ENCODE measurements around the gene TIFAB.
A peak's percentile ranks its signal among the peaks of the same experiment; 100 is the strongest.

The TIFAB gene

GRCh38 chr5:135422419-135422818 lies 29.7 kb downstream of the TIFAB start:
- Mint-ChIP-seq H3K9me3 (no peaks in the 10 kb centered on the region), H3K36me3 (ENCODE audit: low read depth) (no peaks in the 10 kb centered on the region), H3K27ac (no peak overlapping the region), H3K4me3 (no peak overlapping the region), H3K4me1 (ENCODE audit: low read depth) (peaks cover 18% of the 10 kb centered on the region), H3K27me3 (ENCODE audit: low read depth) (peaks cover 48% of the 10 kb centered on the region)

- no peaks in the 10 kb centered on the region for H3K4me1 Mint-ChIP-seq (ENCODE audit: low read depth)
- no peak overlapping the region for H3K27ac Mint-ChIP-seq
- H3K36me3 Mint-ChIP-seq (ENCODE audit: low read depth): no peaks in the 10 kb centered on the region
- no peaks in the 10 kb centered on the region for H3K9me3 Mint-ChIP-seq
- peaks cover 77% of the 10 kb centered on the region for H3K27me3 Mint-ChIP-seq (ENCODE audit: low read depth)
- H3K4me3 Mint-ChIP-seq: no peak overlapping the region
Observed at GRCh38 chr5:135417083-135417482, 35.1 kb downstream of the TIFAB start.

GRCh38 chr5:135405082-135405481 lies 47.1 kb downstream of the TIFAB start:
- Mint-ChIP-seq H3K27ac (no peak overlapping the region), H3K36me3 (ENCODE audit: low read depth) (peaks cover 2% of the 10 kb centered on the region), H3K4me1 (ENCODE audit: low read depth) (peaks cover 4% of the 10 kb centered on the region), H3K27me3 (ENCODE audit: low read depth) (peaks cover 41% of the 10 kb centered on the region), H3K4me3 (no peak overlapping the region), H3K9me3 (peaks cover 4% of the 10 kb centered on the region)

DNA sequence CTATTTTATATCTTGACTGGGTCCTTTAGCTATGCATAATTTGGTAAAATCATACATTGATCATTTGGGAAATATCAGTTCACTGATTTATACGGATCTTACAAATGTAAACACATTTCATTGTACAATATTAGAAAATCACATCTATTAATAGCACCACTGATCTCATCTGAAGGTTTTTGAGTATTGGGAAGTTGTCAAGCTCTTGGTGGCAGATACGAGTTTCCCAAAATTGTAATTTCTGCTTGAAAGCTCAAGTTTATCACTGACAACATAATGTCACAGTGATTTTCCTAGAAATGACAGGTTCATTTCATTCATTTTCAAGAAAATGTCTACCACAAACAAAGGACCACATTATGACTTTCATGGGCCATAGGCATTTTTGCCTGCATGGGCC lies 50.1 kb downstream of the TIFAB start:
- peaks cover 33% of the 10 kb centered on the region for H3K27me3 Mint-ChIP-seq (ENCODE audit: low read depth)
- peaks cover 19% of the 10 kb centered on the region for H3K4me1 Mint-ChIP-seq (ENCODE audit: low read depth)
- peaks cover 8% of the 10 kb centered on the region for H3K36me3 Mint-ChIP-seq (ENCODE audit: low read depth)
- no peak overlapping the region for H3K4me3 Mint-ChIP-seq
- no peak overlapping the region for H3K27ac Mint-ChIP-seq
- peaks cover 4% of the 10 kb centered on the region for H3K9me3 Mint-ChIP-seq

- Mint-ChIP-seq H3K9me3 (peaks cover 4% of the 10 kb centered on the region), H3K4me3 (peak overlapping the region; percentile 59), H3K27ac (peak overlapping the region; percentile 59), H3K36me3 (ENCODE audit: low read depth) (peaks cover 8% of the 10 kb centered on the region), H3K27me3 (ENCODE audit: low read depth) (peaks cover 25% of the 10 kb centered on the region), H3K4me1 (ENCODE audit: low read depth) (peaks cover 29% of the 10 kb centered on the region)
Observed at GRCh38 chr5:135400866-135401265, 51.3 kb downstream of the TIFAB start.

DNA sequence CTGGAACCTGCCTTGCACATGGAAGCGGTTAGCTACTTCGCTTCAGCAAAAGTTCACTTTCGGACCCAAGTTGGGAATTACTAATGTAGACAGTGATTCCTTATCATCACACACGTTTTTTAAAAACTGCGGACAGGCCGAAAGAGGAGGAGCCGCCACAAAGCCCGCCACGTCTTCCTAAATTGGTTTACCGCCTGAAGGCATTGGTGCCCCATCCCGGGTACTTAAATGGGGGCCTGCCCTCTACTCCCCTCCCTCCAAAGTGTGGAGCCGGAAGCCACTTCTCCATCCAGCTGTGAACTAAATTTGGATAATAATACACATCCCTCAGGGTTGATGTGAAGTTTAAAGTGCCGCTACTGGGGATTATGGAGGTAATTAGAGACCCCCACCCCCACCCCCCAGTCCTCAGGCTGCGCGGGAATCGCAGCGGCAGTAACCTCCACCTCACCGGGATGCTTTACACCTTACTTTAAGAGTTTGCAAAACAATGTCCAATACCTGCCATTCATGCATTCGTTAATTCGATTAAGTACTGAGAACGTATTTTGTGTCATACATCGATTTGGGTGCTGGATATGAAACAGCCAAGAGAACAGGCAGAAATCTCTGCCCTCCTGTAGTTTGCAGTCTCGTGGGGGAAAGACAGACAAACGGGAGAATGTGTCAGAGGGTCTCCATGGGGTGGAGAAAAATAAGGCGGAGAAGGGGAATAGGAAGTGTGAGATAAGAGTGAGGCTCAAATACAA lies 52.2 kb downstream of the TIFAB start:
- Mint-ChIP-seq H3K4me1 (ENCODE audit: low read depth) (peaks cover 36% of the 10 kb centered on the region), H3K36me3 (ENCODE audit: low read depth) (peaks cover 12% of the 10 kb centered on the region), H3K9me3 (peaks cover 1% of the 10 kb centered on the region), H3K27me3 (ENCODE audit: low read depth) (peaks cover 22% of the 10 kb centered on the region), H3K27ac (peak overlapping the region; percentile 98), H3K4me3 (peak overlapping the region; percentile 94)

DNA sequence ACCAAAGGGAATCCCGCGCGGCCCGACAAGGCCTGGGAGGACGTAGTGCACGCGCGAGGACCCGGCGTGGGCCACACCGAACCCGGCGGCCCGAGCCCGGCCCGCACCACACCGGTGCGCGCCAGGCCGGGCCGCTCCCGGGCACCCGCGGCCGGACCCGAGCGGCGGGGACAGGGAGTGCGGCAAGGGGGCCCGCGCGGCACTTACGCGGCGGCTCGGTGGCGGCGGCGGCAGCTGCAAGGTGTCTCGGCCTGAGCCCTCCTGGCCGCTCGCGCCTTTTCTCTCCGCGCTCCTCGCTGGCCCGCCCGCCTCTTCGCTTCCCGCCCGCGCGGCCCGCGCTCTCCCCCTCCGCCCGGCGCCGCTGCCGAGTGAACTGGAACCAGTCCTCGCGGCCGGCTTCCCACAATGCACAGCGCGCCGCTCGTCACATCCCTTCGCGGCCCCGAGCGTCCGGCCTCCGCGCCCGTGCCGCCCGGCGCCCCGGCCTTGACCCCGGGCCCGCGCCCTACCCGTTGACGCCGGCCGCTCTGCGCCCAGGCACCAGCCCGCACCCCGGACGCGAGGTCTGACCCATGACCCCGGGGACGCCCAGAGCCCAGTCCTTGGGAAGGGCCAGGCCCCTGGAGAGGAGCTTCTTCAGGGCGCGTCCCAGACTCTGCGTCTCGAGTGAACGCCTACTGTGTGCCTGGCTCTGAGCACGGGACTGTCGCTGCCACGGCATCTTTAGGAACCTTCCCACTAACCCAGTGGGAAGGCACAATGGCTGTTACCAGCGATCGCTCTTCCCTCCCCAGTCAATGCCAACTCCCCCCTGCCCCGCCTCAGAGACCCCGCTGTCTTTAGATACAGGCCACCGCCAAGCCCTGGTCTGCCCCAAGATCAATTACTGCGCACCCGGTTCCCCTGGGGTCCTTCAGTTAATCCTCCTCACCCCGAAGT lies 53.0 kb downstream of the TIFAB start, which contains the start of gene MACROH2A1:
TSS of gene MACROH2A1 (minus strand) at position 377 of the 939 bp plus-strand sequence. CDS start 10,138 bp downstream, outside the sequence.
- H3K9me3 Mint-ChIP-seq: no peaks in the 10 kb centered on the region
- peaks cover 41% of the 10 kb centered on the region for H3K4me1 Mint-ChIP-seq (ENCODE audit: low read depth)
- peak within 1 kb of the TSS; percentile 98 for H3K27ac Mint-ChIP-seq
- peak within 1 kb of the TSS; percentile 94 for H3K4me3 Mint-ChIP-seq
- H3K36me3 Mint-ChIP-seq (ENCODE audit: low read depth): peaks cover 12% of the 10 kb centered on the region
- peaks cover 16% of the 10 kb centered on the region for H3K27me3 Mint-ChIP-seq (ENCODE audit: low read depth)

- Mint-ChIP-seq H3K36me3 (ENCODE audit: low read depth) (peaks cover 12% of the 10 kb centered on the region), H3K9me3 (no peaks in the 10 kb centered on the region), H3K27ac (peak overlapping the region; percentile 93), H3K4me1 (ENCODE audit: low read depth) (peaks cover 45% of the 10 kb centered on the region), H3K27me3 (ENCODE audit: low read depth) (peaks cover 11% of the 10 kb centered on the region), H3K4me3 (peak overlapping the region; percentile 89)
Observed at GRCh38 chr5:135398160-135398854, 53.8 kb downstream of the TIFAB start.

Measured in T-helper 1 cell treated with Interleukin-12 subunit alpha and Interleukin-12 subunit beta and Interleukin-4 antibody, amounts not matched to agents 30 μg/mL and 1 μg/mL, for 36 hours (primary cell).